ENCODE data around the gene HOXA2.

HOXA2 gene

DNA sequence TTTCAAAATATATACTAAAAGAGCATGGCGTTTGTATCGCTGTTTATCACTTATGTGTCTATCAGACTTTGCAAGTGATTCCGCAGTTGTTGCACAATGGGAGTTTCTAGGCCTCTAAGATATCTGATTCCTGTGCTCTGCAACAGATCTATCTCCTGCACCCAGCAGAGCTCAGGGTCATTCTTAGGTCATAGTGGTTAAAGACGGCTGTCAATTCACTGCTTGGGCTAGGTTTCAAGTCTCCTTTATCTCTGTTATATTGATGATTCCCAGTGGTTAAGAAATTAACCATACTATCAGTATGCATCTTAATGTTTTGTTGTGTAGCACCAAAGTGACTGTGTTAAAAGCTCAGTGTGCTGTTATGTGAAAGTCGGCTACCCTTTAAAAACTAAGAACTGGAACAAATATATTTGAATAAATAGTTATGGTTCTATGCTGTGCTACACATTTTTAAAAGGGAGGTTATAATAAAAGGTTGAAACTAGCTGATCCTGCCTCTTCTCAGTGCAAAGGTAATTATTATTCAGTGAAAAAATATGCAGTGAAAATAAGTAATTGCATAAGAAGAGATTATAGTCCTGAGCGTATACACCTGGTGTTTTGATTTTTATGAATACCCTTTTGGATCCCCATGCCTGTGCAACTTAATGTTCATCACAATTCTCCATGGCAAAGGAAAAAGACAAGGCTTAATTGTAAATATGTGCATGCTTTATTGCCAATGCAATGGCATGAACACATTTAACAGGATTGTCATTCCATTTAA, 30.7 kb downstream of the HOXA2 start:
- no peak for DNase-seq

DNA sequence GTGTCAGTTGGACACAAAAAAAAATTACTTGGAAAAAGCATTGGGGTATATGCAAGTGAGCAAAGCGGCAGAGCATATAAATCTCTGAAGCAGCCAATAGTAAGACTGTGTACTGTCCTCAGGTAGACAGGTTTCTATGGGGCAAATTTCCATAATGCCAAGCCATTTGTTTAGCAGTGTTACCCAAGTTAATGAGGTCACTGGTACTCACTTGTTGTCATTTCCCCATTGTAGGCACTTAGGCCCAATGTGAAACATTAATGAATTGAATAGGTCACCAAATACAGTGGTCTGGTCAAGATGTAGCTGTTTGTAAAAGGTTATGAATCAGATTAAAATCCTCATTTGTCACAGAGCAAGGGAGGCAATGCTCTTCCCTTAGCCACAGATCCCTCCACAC, 34.2 kb downstream of the HOXA2 start:
- no peak for DNase-seq

DNA sequence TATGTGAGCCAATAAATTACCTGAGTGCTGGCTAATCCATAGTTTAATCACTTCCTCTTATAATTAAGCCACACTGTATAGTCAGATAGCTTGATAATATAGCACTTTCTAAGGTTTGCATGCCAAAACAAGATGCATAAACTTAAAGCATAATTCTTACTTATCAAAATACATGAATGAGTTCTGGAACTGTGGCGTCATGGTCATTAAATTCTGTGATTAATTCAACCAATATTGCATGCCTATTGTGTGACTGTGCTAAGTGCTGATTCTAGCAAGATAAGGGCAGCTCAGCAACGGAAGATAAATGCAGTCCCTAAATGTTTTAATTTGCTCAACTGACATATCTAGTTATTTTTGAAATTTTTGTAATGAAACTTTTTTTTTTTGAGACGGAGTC, 36.3 kb downstream of the HOXA2 start:
- DNase-seq: no peak

DNA sequence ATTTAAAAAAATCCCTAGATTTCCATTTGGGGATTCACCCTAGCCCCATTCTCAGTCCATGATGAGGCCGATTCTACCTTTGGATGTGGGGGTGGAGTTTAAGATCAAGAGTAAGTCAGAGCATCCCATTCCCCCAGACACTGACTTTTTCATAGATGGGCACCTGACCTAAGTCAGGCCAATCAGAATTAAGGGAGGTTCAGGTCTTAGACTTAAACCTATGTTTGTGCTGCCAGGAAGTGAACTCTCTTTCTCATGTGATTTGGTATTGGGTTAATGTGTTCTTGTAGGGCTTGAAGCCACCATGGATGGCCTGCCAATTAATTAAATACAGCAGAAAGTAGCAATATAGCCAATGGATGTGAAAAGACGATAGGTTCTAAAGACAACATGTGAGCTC, 36.8 kb downstream of the HOXA2 start:
- no peak for DNase-seq

DNA sequence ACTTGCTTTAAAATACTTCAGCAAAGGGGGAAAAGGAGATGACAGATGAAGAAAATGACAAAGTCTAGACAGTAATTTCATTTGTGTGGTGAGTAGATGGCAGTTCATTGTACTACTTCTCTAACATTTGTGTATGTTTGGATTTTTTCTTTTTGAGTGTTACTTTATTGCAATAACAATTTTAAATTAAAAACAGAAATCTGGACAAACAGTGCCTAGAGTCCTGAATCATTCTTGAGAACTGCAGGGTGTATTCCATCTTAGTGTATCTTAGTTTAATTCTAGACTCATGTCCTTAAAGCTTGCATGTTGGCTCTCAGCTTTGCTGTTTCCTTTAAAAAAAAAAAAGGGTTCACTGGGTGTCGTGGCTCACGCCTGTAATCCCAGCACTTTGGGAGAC, 37.8 kb downstream of the HOXA2 start:
- no peak for DNase-seq

DNA sequence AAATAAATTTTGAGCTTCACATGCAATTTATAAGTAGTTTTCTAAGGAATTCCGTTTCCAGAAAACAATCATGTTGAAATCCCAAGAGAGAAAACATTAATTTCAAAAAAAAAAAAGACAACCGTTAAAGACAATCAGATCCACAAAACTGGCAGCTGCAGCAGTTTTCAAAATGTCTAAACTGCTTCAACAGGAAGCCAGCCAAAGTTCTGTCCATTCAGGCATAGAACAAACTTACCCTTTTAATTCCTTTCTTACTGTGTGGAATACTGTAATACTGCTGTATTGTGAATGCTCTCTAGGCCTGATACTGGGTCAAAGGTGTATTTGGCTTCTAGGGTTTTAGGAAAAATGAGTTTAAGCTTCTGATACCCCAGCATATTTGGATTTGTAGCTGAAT, 38.3 kb downstream of the HOXA2 start:
- no peak for DNase-seq

DNA sequence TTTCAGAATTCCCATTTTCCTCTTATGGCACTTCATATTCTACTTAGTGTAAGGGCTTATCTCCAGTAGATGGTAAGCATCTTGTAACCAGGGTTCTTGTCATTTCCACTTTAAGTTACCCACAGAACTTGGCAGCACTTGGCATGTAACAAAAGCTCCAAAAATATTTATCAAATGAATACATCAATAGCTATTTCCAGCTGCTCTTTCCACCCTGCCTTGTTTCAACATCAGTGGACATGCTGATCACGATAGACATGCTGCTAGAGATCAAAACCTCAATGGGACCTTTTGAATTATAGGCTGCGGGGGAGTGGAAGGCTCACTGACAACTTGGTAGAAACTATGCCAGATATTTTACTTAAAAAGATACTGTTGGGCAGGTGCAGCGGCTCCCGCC, 39.5 kb downstream of the HOXA2 start:
- no peak for DNase-seq

DNA sequence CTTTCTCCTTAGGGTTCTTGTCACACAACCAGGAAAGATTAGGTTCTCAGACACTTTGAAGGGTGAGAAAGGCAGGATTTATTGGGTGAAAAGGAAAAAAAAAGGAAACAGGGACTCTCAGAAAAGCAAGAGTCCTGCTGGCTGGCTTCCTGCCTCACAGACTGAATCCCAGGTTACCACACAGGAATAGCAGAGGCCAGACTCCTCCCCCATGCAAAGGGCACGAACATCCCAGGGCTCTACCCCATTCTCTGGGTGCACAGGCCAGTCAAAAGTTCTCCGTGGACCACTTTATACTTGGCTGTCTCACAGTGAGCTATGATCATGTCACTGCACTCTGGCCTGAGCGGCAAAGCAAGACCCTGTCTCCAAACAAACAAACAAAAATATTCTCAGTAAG, 49.3 kb downstream of the HOXA2 start:
- DNase-seq: no peak

DNA sequence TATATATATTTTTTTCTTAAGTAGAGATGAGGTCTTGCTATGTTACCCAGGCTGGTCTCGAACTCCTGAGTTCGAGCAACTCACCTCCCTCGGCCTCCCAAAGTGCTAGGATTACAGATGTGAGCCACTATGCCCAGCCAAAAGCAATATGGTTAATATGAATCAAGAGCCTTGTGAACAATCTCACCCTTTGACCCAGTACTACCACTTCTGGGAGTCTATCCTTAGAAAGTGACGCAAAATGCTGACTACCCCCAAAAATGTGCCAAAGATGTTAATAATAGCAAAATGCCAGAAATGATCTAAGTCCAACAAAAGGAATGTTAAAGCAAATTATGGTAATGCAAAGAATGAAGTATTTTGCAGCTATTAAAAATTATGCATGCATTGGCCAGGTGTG, 51.0 kb downstream of the HOXA2 start:
- no peak for DNase-seq
